ENCODE measurements around the gene THSD4. TPM values are rescaled to one million over a fixed set of nuclear protein-coding genes. Genes with fewer than 3 reads are reported as not detected.
A peak's percentile ranks its signal among the peaks of the same experiment; 100 is the strongest.

The THSD4 gene
- total RNA-seq, 1 donor from 2014 or later = 21.1 TPM

DNA sequence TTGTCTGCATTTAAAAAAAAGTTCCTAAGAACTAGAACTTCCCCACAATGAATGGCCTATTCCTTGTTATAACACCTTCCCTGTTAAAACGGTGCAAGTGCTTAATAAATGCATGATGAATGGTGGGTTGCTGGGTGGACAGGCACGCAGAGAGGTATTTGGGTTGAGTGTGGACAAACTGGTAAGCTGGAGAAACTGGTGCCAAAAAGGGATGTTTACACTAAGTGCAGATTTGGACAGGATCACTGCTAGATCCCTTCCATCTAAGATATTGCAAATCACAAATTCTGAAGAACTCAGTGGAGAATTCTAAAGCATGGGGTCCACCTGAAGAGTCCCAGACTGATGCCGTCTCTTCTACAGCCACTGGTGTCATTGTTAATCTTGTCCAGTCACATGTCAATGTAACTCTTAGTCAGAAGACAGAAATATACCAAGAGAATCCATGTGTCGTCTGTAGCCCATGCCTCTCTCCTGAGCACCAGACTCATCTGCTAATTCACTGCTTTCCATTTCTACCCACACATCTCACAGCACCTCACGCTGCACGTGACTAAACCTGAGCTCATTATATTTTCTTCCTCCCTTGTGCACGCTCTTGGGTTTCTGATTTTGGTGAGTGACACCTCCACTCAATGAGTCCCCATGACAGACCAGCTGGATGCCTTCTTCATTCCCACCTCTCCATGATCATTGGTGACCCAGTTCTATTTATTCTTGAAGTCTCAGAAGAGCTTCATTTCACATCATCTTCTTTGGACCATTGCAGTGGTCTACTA is 328.9 kb downstream of the THSD4 start:
- intact Hi-C loops (cut with DNase I) = loop anchor here (10.0 kb wide), 2 partner anchors 281 to 361 kb away; no protein-coding TSS in a partner anchor
- DNase-seq (ENCODE audit: low spot score) (no peak), ATAC-seq (no peak)

- no peak for DNase-seq (ENCODE audit: low spot score)
- intact Hi-C loops (cut with DNase I) = loop anchor here (10.0 kb wide), 2 partner anchors 280 to 360 kb away; no protein-coding TSS in a partner anchor
- no peak for ATAC-seq
Measured at GRCh38 chr15:71444866-71445590, 329.8 kb downstream of the THSD4 start.

DNA sequence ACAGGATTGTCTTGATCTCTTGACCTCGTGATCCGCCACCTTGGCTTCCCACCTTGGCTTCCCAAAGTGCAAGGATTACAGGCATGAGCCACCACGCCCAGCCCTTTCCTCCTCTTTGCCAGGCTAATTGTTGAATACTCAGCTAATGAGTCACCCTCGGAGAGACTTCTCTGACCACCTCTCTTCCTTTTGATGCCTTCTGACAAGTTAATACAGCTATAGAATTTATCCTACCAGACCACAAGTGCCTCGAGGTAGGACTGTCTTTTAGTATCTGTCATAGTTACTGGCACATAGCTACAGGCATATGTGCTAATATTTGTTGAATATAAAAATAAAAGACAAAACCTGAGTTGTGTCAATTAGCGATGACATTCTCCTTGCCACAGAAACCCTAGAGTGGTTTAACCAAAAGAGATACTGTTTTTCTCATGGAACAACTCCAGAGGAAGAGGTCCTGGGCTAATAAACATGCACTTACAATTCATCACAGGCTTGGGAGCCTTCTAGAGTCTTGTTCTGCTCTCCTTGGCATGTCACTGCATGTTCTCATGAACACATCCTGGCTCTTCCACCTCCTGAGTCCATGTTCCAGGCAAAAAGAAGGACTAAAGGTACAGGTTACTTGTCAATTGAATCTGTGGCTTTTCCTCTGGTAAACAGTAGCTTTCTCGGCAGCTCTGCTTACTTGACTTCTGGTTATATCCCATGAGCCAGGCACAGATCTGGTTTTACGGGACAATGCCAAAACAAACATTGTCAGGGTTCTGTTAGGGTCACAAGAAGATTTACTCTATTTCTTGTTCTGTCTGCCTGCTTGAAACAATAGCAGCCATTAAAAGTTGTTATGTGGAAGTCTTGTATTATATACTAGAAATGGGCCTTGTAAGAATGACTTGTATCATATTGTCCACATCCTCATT is 332.3 kb downstream of the THSD4 start:
- intact Hi-C loops (cut with DNase I) = loop anchor here (10.0 kb wide), 2 partner anchors 277 to 357 kb away; no protein-coding TSS in a partner anchor
- DNase-seq (ENCODE audit: low spot score) (no peak), ATAC-seq (no peak)

GRCh38 chr15:71448688-71449114 is 333.4 kb downstream of the THSD4 start:
- intact Hi-C loops (cut with DNase I) = loop anchor here (10.0 kb wide), 2 partner anchors 276 to 356 kb away; no protein-coding TSS in a partner anchor
- no peak for DNase-seq (ENCODE audit: low spot score)
- ATAC-seq = peak; percentile 68

DNA sequence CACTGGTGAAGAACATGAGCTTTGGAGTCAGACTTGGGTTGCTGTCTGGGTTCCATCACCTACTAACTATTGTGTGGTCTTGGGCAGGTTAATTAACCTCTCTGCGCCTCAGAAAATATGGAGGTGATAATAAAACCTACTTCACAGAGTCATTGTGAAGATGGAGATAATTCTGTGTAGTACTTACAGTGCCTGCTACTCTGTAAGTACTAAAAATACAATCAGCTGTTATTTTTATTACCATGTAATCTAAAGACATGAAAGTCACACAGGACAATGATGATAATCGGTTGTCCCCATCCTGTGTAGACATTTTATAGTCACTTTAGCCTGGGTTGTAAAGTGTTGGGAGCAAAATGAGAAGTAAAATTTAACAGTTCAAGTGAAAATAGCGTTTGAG is 334.1 kb downstream of the THSD4 start:
- intact Hi-C loops (cut with DNase I) = loop anchor here (10.0 kb wide), 2 partner anchors 275 to 355 kb away; no protein-coding TSS in a partner anchor
- no peak for ATAC-seq
- no peak for DNase-seq (ENCODE audit: low spot score)

DNA sequence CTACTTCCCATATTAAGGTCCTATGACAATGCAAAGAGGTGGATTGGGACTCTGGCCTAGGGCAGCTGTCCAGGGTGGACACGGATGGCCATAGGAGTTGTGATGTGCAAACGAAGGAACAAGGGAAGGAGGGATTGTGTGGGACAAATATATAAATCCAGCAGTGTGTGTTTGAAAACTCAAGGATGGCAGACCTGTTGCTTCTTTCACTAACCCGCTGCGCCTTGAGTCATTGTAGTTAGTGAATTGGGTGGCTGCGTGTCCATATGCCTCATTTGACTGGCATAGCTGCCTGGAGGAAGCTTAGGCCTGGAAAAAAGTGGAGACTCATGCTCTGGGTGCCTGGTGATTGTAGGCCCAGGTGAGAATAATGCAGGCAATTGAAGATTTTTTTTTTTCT is 334.7 kb downstream of the THSD4 start:
- intact Hi-C loops (cut with DNase I) = loop anchor here (10.0 kb wide), 2 partner anchors 275 to 355 kb away; no protein-coding TSS in a partner anchor
- ATAC-seq = no peak
- DNase-seq (ENCODE audit: low spot score) = no peak

- ATAC-seq (no peak), DNase-seq (ENCODE audit: low spot score) (no peak)
- intact Hi-C loops (cut with DNase I) = no loop called here
Measured at GRCh38 chr15:71451130-71451529, 335.9 kb downstream of the THSD4 start.

GRCh38 chr15:71452893-71453292 is 337.6 kb downstream of the THSD4 start:
- intact Hi-C loops (cut with DNase I) = no loop called here
- DNase-seq (ENCODE audit: low spot score) (no peak), ATAC-seq (no peak)

- intact Hi-C loops (cut with DNase I) = no loop called here
- ATAC-seq = peak; percentile 21
Measured at GRCh38 chr15:71454462-71454996, 339.3 kb downstream of the THSD4 start.

GRCh38 chr15:71455107-71455506 is 339.8 kb downstream of the THSD4 start:
- intact Hi-C loops (cut with DNase I) = no loop called here
- DNase-seq (ENCODE audit: low spot score) (no peak), ATAC-seq (peak; percentile 65)

More at GRCh38 chr15:71454462-71454996, 339.3 kb downstream of the THSD4 start:
- no peak for DNase-seq (ENCODE audit: low spot score)

DNA sequence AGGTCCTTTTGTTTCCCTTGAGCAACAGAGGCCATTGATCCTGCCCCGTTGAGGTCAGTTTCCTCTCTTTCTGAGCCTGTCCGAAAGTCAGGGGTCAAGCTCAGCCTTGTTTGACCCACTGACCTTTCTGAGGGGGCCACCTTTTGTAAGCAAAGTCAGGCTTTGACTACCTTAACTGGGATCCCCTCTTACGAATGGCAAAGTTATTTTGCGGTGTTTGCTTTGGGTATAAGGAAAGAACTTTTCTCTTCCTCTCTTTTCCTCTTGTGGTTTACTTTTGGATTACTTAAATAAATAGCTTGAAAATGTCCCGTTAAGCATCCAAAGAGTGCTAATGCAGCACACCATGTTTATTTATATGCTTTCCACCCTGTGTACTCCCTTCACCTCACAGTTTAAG is 340.6 kb downstream of the THSD4 start:
- DNase-seq (ENCODE audit: low spot score) (no peak), ATAC-seq (peak; percentile 14)
- intact Hi-C loops (cut with DNase I) = no loop called here

DNA sequence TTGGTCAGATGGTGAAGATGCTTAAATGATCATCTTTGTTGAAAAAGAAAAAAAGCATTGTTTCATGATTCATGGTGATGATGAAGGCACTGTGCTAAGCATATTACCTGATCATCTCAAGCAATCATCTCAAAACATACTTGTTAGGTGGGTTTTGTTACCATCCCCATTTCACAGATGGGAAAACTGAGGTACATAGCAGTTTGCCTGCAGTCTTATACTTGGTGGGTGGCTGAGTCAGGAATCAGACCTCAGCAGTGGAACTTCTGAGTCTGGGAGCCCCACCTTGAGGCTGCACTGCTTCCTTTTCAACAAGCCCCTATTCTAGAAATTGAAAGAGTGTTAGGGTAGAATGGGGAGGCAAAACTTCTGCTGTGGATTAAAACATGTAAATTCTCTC is 341.1 kb downstream of the THSD4 start:
- intact Hi-C loops (cut with DNase I) = no loop called here
- ATAC-seq = no peak
- DNase-seq (ENCODE audit: low spot score) = no peak

DNA sequence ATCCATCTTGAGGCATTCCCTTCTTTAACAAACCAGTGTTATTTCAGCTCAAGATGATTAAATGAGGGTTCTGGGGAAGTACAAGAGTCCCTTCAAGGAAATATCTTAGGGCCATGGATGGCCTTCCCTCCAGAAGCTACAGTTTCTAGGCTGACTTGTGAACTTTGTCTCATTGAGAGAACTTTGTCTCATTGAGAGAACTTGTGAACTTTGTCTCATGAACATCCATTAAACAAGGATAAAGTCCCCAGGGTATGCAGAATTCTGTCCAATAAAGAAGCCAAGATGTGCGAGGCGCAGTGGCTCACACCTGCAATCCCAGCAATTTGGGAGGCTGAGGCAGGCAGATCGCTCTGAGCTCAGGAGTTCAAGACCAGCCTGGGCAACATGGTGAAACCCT is 341.5 kb downstream of the THSD4 start:
- intact Hi-C loops (cut with DNase I) = no loop called here
- no peak for DNase-seq (ENCODE audit: low spot score)
- ATAC-seq = no peak

- ATAC-seq (no peak), DNase-seq (ENCODE audit: low spot score) (no peak)
- intact Hi-C loops (cut with DNase I) = no loop called here
Measured at GRCh38 chr15:71458089-71458660, 342.9 kb downstream of the THSD4 start.

GRCh38 chr15:71461748-71462147 is 346.5 kb downstream of the THSD4 start:
- DNase-seq (ENCODE audit: low spot score) (no peak), ATAC-seq (no peak)
- intact Hi-C loops (cut with DNase I) = no loop called here

GRCh38 chr15:71462638-71463037 is 347.4 kb downstream of the THSD4 start:
- intact Hi-C loops (cut with DNase I) = no loop called here
- no peak for ATAC-seq
- DNase-seq (ENCODE audit: low spot score) = no peak

- no peak for DNase-seq (ENCODE audit: low spot score)
- ATAC-seq = no peak
- intact Hi-C loops (cut with DNase I) = no loop called here
Measured at GRCh38 chr15:71463156-71463665, 347.9 kb downstream of the THSD4 start.
